Naive B cell (primary cell): ENCODE measurements around the gene VPS52. TPM values are rescaled to one million over a fixed set of nuclear protein-coding genes. Genes with fewer than 3 reads are reported as not detected.

ENCODE experiments used
- ATAC-seq, 2 donors: fragments of 150-1000 bp; cut with Tn5 transposase; 2 replicates each; pipeline ENCODE4 v1.10.0; 2021; ENCODE audit warnings: low read depth in 2 of 2, mild to moderate bottlenecking in 2 of 2, moderate library complexity in 2 of 2
- DNase-seq: peaks from one replicate; pipeline ENCODE4 v3.0.0; 2022
- H3K27ac Mint-ChIP-seq, 6 donors: one replicate each; pipeline ENCODE4 v1.8.0; 2020 to 2022; ENCODE audit warnings: mild to moderate bottlenecking in 6 of 6, mixed read lengths in 6 of 6, moderate library complexity in 5 of 6, inconsistent platforms in 2 of 6
- H3K27me3 Mint-ChIP-seq, 3 donors: one replicate each; pipeline ENCODE4 v1.8.0; 2021 to 2022; ENCODE audit warnings: mixed read lengths in 3 of 3, mild to moderate bottlenecking in 1 of 3
- H3K36me3 Mint-ChIP-seq, 2 donors: one replicate each; pipeline ENCODE4 v1.8.0; 2020 to 2022; ENCODE audit warnings: mixed read lengths in 2 of 2, inconsistent platforms in 1 of 2, mild to moderate bottlenecking in 1 of 2
- H3K4me1 Mint-ChIP-seq, 3 donors: one replicate each; pipeline ENCODE4 v1.8.0; 2020 to 2022; ENCODE audit warnings: mixed read lengths in 3 of 3, inconsistent platforms in 1 of 3, mild to moderate bottlenecking in 1 of 3, moderate library complexity in 1 of 3
- H3K4me3 Mint-ChIP-seq, 8 donors: one replicate each; pipeline ENCODE4 v1.8.0; 2020 to 2022; ENCODE audit warnings: mild to moderate bottlenecking in 8 of 8, mixed read lengths in 8 of 8, moderate library complexity in 8 of 8, inconsistent platforms in 2 of 8
- H3K9me3 Mint-ChIP-seq, 7 donors: one replicate each; pipeline ENCODE4 v1.8.0; 2020 to 2022; ENCODE audit warnings: mixed read lengths in 7 of 7, mild to moderate bottlenecking in 5 of 7, inconsistent platforms in 2 of 7, moderate library complexity in 1 of 7
- polyA plus RNA-seq, 6 donors: library from polyadenylated mRNA; unstranded; fragments of 300-500 nt; fragmentation: Illumina TruSeq; gene quantifications; one replicate each; pipeline ENCODE4 v1.2.3, GENCODE V29; 2021; ENCODE audit warnings: low read depth in 6 of 6

VPS52 gene
- 10 to 100 TPM in 5 of 6 donors, 1 to 10 TPM in 1; 5.3 to 18.9 (median 14.4) TPM for polyA plus RNA-seq

GRCh38 chr6:33271468-33272274 is at the start of gene VPS52, which contains the start of gene RPS18:
Gene VPS52 (minus strand): TSS chr6:33271876. CDS start chr6:33271675, 201 bp downstream.
Gene RPS18 (plus strand): TSS chr6:33272075. CDS start chr6:33272120, 45 bp downstream.
- Mint-ChIP-seq H3K27me3 (no peaks in the 10 kb centered on the region), H3K9me3 (no peaks in the 10 kb centered on the region), H3K4me1 (peaks cover 51 to 70% (median 66%) of the 10 kb centered on the region in 3 donors), H3K36me3 (peaks cover 16 to 32% of the 10 kb centered on the region in 2 donors), H3K27ac (peak within 1 kb of the TSS; percentile 96 to 99 (median 99)), H3K4me3 (peak within 1 kb of the TSS; percentile 89 to 99 (median 98))
- DNase-seq: peak; percentile 91
- peak; percentile 89 to 90 for ATAC-seq

- ATAC-seq (no peak), DNase-seq (no peak)
- Mint-ChIP-seq H3K9me3 (no peaks in the 10 kb centered on the region), H3K27ac (peak overlapping the region in 3 of 6 donors; percentile 87 to 95 (median 94)), H3K27me3 (no peaks in the 10 kb centered on the region), H3K4me3 (peak overlapping the region; percentile 89 to 100 (median 97)), H3K4me1 (peaks cover 68 to 80% (median 74%) of the 10 kb centered on the region in 3 donors), H3K36me3 (peaks cover 13 to 33% of the 10 kb centered on the region in 2 donors)
Observed at GRCh38 chr6:33321227-33321626, 49.6 kb upstream of the VPS52 start.

GRCh38 chr6:33320315-33321181 is 48.9 kb upstream of the VPS52 start:
- H3K36me3 Mint-ChIP-seq: peaks cover 13 to 33% of the 10 kb centered on the region in 2 donors
- peaks cover 70 to 83% (median 75%) of the 10 kb centered on the region in 3 donors for H3K4me1 Mint-ChIP-seq
- H3K4me3 Mint-ChIP-seq: peak overlapping the region; percentile 89 to 100 (median 97)
- DNase-seq: no peak
- H3K27me3 Mint-ChIP-seq: no peaks in the 10 kb centered on the region
- peak overlapping the region in 4 of 6 donors; percentile 32 to 100 (median 83) for H3K27ac Mint-ChIP-seq
- ATAC-seq: no peak
- H3K9me3 Mint-ChIP-seq: no peaks in the 10 kb centered on the region

GRCh38 chr6:33319939-33320314 is 48.3 kb upstream of the VPS52 start:
- Mint-ChIP-seq H3K4me1 (peaks cover 76 to 89% (median 81%) of the 10 kb centered on the region in 3 donors), H3K9me3 (no peaks in the 10 kb centered on the region), H3K27ac (peak overlapping the region in 2 of 6 donors; percentile 60 to 100), H3K36me3 (peaks cover 13 to 33% of the 10 kb centered on the region in 2 donors), H3K4me3 (peak overlapping the region in 6 of 8 donors; percentile 16 to 100 (median 92)), H3K27me3 (no peaks in the 10 kb centered on the region)
- no peak for DNase-seq
- ATAC-seq: no peak

- peak overlapping the region; percentile 98 to 100 (median 98) for H3K27ac Mint-ChIP-seq
- no peak for ATAC-seq
- peak overlapping the region; percentile 89 to 100 (median 100) for H3K4me3 Mint-ChIP-seq
- no peaks in the 10 kb centered on the region for H3K27me3 Mint-ChIP-seq
- peaks cover 13 to 33% of the 10 kb centered on the region in 2 donors for H3K36me3 Mint-ChIP-seq
- H3K9me3 Mint-ChIP-seq: no peaks in the 10 kb centered on the region
- peaks cover 78 to 88% (median 87%) of the 10 kb centered on the region in 3 donors for H3K4me1 Mint-ChIP-seq
- no peak for DNase-seq
Observed at GRCh38 chr6:33318426-33319073, 46.9 kb upstream of the VPS52 start.

- peaks cover 14 to 36% of the 10 kb centered on the region in 2 donors for H3K36me3 Mint-ChIP-seq
Observed at GRCh38 chr6:33317669-33318425, 46.2 kb upstream of the VPS52 start, which contains the start of gene ZBTB22. Gene ZBTB22 (minus strand): TSS chr6:33317744. CDS start chr6:33316916, 828 bp downstream.

GRCh38 chr6:33317419-33317668 is 45.7 kb upstream of the VPS52 start:
- Mint-ChIP-seq H3K9me3 (no peaks in the 10 kb centered on the region), H3K4me3 (peak overlapping the region; percentile 89 to 100 (median 100)), H3K27me3 (no peaks in the 10 kb centered on the region), H3K4me1 (peaks cover 76 to 96% (median 86%) of the 10 kb centered on the region in 3 donors), H3K27ac (peak overlapping the region; percentile 30 to 100 (median 88)), H3K36me3 (peaks cover 19 to 36% of the 10 kb centered on the region in 2 donors)
- no peak for DNase-seq
- ATAC-seq: no peak

More at GRCh38 chr6:33317669-33318425, 46.2 kb upstream of the VPS52 start, which contains the start of gene ZBTB22:
- H3K4me1 Mint-ChIP-seq: peaks cover 75 to 91% (median 84%) of the 10 kb centered on the region in 3 donors
- peak within 1 kb of the TSS; percentile 89 to 100 (median 100) for H3K4me3 Mint-ChIP-seq
- H3K27ac Mint-ChIP-seq: peak within 1 kb of the TSS; percentile 98 to 100 (median 99)
- H3K9me3 Mint-ChIP-seq: no peaks in the 10 kb centered on the region
- peak; percentile 41 to 47 for ATAC-seq
- peak; percentile 95 for DNase-seq
- no peaks in the 10 kb centered on the region for H3K27me3 Mint-ChIP-seq

GRCh38 chr6:33316603-33317418 is 45.1 kb upstream of the VPS52 start:
- peak overlapping the region; percentile 89 to 100 (median 100) for H3K4me3 Mint-ChIP-seq

GRCh38 chr6:33315793-33316602 is 44.3 kb upstream of the VPS52 start:
- H3K4me3 Mint-ChIP-seq: peak overlapping the region; percentile 82 to 100 (median 100)
- peak overlapping the region; percentile 88 to 100 (median 96) for H3K27ac Mint-ChIP-seq
- DNase-seq: no peak
- H3K27me3 Mint-ChIP-seq: no peaks in the 10 kb centered on the region
- peaks cover 19 to 37% of the 10 kb centered on the region in 2 donors for H3K36me3 Mint-ChIP-seq
- peaks cover 74 to 92% (median 85%) of the 10 kb centered on the region in 3 donors for H3K4me1 Mint-ChIP-seq
- H3K9me3 Mint-ChIP-seq: no peaks in the 10 kb centered on the region
- no peak for ATAC-seq

More at GRCh38 chr6:33316603-33317418, 45.1 kb upstream of the VPS52 start:
- no peaks in the 10 kb centered on the region for H3K9me3 Mint-ChIP-seq
- ATAC-seq: no peak
- H3K4me1 Mint-ChIP-seq: peaks cover 76 to 96% (median 86%) of the 10 kb centered on the region in 3 donors
- peak overlapping the region; percentile 80 to 100 (median 97) for H3K27ac Mint-ChIP-seq
- H3K36me3 Mint-ChIP-seq: peaks cover 19 to 37% of the 10 kb centered on the region in 2 donors
- no peak for DNase-seq
- no peaks in the 10 kb centered on the region for H3K27me3 Mint-ChIP-seq

- no peaks in the 10 kb centered on the region for H3K27me3 Mint-ChIP-seq
- peaks cover 65 to 85% (median 83%) of the 10 kb centered on the region in 3 donors for H3K4me1 Mint-ChIP-seq
- H3K27ac Mint-ChIP-seq: peak overlapping the region; percentile 99 to 100 (median 100)
- no peaks in the 10 kb centered on the region for H3K9me3 Mint-ChIP-seq
- DNase-seq (no peak), ATAC-seq (no peak)
- peak overlapping the region; percentile 94 to 100 (median 99) for H3K4me3 Mint-ChIP-seq
- peaks cover 14 to 32% of the 10 kb centered on the region in 2 donors for H3K36me3 Mint-ChIP-seq
Observed at GRCh38 chr6:33314943-33315792, 43.5 kb upstream of the VPS52 start.
